Measurements from ENCODE around the gene CNOT3.
A peak's percentile ranks its signal among the peaks of the same experiment; 100 is the strongest.
"Not testable (repeated sequence)": the region's sequence is repeated elsewhere in the genome, so short reads cannot be mapped to it uniquely, and the experiment has no call there.

CNOT3 gene

GRCh38 chr19:54137699-54138488 lies at the start of gene CNOT3:
Gene CNOT3 (plus strand): TSS chr19:54137762. CDS start chr19:54142979, 5,217 bp downstream.
- peak; percentile 48 for DNase-seq (ENCODE audit: extremely low read depth, insufficient read length)
- Histone ChIP-seq H3K4me3 (replicated peaks; ENCODE audit: low read depth, low read length) (peak within 1 kb of the TSS; percentile 88), H3K27me3 (replicated peaks; ENCODE audit: control insufficient read depth, insufficient read depth, low read length) (no peaks in the 10 kb centered on the region), H3K36me3 (ENCODE audit: control insufficient read depth, insufficient read depth, low read length) (peaks cover 14% of the 10 kb centered on the region)
- no peak for TF ChIP-seq CTCF (IDR thresholded peaks at IDR 0.05; ENCODE audit: insufficient read depth, low read length, poor library complexity, severe bottlenecking)

- TF ChIP-seq CTCF (IDR thresholded peaks at IDR 0.05; ENCODE audit: insufficient read depth, low read length, poor library complexity, severe bottlenecking) = no peak
- H3K27me3 ChIP-seq (replicated peaks; ENCODE audit: control insufficient read depth, insufficient read depth, low read length) = no peaks in the 10 kb centered on the region
- no peaks in the 10 kb centered on the region for H3K36me3 ChIP-seq (ENCODE audit: control insufficient read depth, insufficient read depth, low read length)
- DNase-seq (ENCODE audit: extremely low read depth, insufficient read length) = no peak
- H3K4me3 ChIP-seq (replicated peaks; ENCODE audit: low read depth, low read length) = no peak overlapping the region
These were observed 43.0 kb upstream of the CNOT3 start for GRCh38 chr19:54094426-54095000.

DNA sequence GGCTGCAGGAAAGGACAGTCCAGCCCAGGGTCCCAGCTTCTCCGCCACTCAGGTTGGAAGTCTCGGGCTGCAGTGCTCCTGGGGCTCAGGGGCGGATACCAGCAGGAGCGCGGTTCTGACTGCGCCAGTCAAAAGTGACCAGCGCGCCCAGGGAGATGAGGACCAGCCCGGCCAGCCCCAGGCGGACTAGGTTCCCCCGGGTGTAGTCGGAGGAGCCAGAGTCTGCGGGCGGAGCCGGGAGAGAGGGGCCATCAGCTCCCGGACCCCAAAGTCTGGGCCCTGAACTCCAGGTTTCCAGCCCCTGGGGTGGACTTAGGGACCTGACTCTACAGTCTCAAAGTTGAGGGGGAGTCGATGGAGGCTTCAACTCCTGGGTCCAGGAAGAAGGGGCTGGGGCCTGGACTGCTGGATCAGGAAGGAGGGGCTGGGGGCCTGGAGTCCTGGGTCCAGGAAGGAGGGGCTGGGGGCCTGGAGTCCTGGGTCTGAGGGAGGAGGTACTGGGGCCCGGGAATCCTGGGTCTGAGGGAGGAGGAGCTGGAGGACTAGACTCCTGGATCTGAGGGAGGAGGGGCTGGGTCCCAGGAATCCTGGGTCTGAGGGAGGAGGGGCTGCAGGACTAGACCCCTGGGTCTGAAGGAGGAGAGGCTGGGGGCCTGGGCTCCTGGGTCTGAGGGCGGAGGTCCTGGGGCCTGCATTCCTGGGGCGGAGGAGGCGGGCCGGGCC lies 42.3 kb upstream of the CNOT3 start:
- TF ChIP-seq CTCF (IDR thresholded peaks at IDR 0.05; ENCODE audit: insufficient read depth, low read length, poor library complexity, severe bottlenecking) = no peak
- no peak overlapping the region for H3K4me3 ChIP-seq (replicated peaks; ENCODE audit: low read depth, low read length)

GRCh38 chr19:54095859-54096616 lies 41.5 kb upstream of the CNOT3 start:
- DNase-seq (ENCODE audit: extremely low read depth, insufficient read length) = peak; percentile 53
- not testable (repeated sequence) for H3K27me3 ChIP-seq (replicated peaks; ENCODE audit: control insufficient read depth, insufficient read depth, low read length); H3K4me3 ChIP-seq (replicated peaks; ENCODE audit: low read depth, low read length); H3K36me3 ChIP-seq (ENCODE audit: control insufficient read depth, insufficient read depth, low read length)

More for the DNA sequence above, 42.3 kb upstream of the CNOT3 start:
- Histone ChIP-seq H3K36me3 (ENCODE audit: control insufficient read depth, insufficient read depth, low read length) (no peaks in the 10 kb centered on the region), H3K27me3 (replicated peaks; ENCODE audit: control insufficient read depth, insufficient read depth, low read length) (no peaks in the 10 kb centered on the region)
- DNase-seq (ENCODE audit: extremely low read depth, insufficient read length) = no peak

DNA sequence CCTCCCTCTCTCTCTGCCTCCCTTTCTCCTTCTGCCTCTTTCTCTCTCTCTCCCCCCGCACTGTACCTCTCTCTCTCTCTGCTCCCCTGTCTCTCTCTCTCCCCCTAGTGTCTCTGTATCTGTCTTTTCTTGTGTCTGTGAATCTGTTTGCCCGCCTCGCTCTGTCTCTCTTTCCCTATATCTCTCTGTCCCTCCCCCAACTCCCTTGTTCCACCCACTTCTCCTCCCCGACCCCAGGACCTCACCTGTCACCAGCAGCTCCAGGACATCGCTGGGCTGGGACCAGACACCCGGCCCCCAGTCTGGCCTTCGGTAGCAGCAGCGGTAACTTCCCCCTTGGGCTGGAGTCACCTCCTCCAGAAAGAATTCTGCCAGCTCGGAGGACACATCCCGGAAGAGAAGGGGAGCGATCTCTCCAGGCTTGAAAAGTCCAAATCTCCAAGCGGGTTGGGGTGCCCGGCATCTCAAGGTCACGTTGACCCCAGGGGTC lies 40.9 kb upstream of the CNOT3 start:
- H3K36me3 ChIP-seq (ENCODE audit: control insufficient read depth, insufficient read depth, low read length) = no peaks in the 10 kb centered on the region
- no peak for DNase-seq (ENCODE audit: extremely low read depth, insufficient read length)
- no peaks in the 10 kb centered on the region for H3K27me3 ChIP-seq (replicated peaks; ENCODE audit: control insufficient read depth, insufficient read depth, low read length)
- H3K4me3 ChIP-seq (replicated peaks; ENCODE audit: low read depth, low read length) = no peak overlapping the region
- TF ChIP-seq CTCF (IDR thresholded peaks at IDR 0.05; ENCODE audit: insufficient read depth, low read length, poor library complexity, severe bottlenecking) = peak; percentile 38

Data from GM06990 (cell line).